Vagina (tissue), 2 donors: ENCODE measurements around the gene GLP2R. TPM values are rescaled to one million over a fixed set of nuclear protein-coding genes. Genes with fewer than 3 reads are reported as not detected.

Experiments used
- DNase-seq, 2 donors: peaks; one replicate each; pipeline ENCODE4 v3.0.0-alpha.2; 2017; ENCODE audit errors: extremely low spot score in 2 of 2
- H3K27ac ChIP-seq: fragments of 200-600 bp; sonication (generic); one replicate; pipeline ENCODE4 v1.5.1; 2019
- H3K27me3 ChIP-seq: fragments of 200-600 bp; sonication (generic); one replicate; pipeline ENCODE4 v1.5.1; 2019
- H3K36me3 ChIP-seq, 2 donors: fragments of 200-600 bp; sonication (generic); one replicate each; pipeline ENCODE4 v1.5.1; 2017 to 2019
- H3K4me1 ChIP-seq: fragments of 200-600 bp; sonication (generic); one replicate; pipeline ENCODE4 v1.5.1; 2019
- H3K4me3 ChIP-seq, 2 donors: fragments of 200-600 bp; sonication (generic); 1 replicate in 1 of 2; 2 replicates in 1 of 2; pipeline ENCODE4 v1.5.1; 2016 to 2019
- H3K9me3 ChIP-seq: fragments of 200-600 bp; sonication (generic); one replicate; pipeline ENCODE4 v1.5.1; 2019
- CTCF ChIP-seq, 3 experiments: fragments of 450-650 bp in 2 of 3; fragments of 200-600 bp in 1 of 3; sonication (generic) in 1 of 3; IDR thresholded peaks; one replicate each; pipeline ENCODE4 v1.5.1; 2017 to 2019; ENCODE audit warnings: antibody characterized with exemption in 3 of 3, mild to moderate bottlenecking in 2 of 3, moderate library complexity in 2 of 3
- POLR2A ChIP-seq, 2 donors: fragments of 450-650 bp; IDR thresholded peaks; one replicate each; pipeline ENCODE4 v1.6.1; 2017; ENCODE audit warnings: antibody characterized with exemption in 2 of 2, mild to moderate bottlenecking in 2 of 2, moderate library complexity in 2 of 2
- POLR2AphosphoS5 ChIP-seq, 2 donors: sonication (generic); formaldehyde crosslinking; IDR thresholded peaks; one replicate each; pipeline ENCODE4 v1.9.0; 2017; ENCODE audit warnings: antibody characterized with exemption in 2 of 2, mild to moderate bottlenecking in 2 of 2, low read depth in 1 of 2; ENCODE audit not compliant: insufficient read depth in 1 of 2
- intact Hi-C: fragments of 100-400 bp; cut with DNase I; formaldehyde crosslinking; loops from one replicate; pipeline ENCODE4 v1.15.1; 2023
- total RNA-seq: library from RNA; depleted of rRNA; stranded (reverse); fragments of >200 nt; gene quantifications from one replicate; pipeline ENCODE4 v1.2.3, GENCODE V29; 2016

Gene GLP2R
- total RNA-seq, 1 donor from 2014 or later = 2.9 TPM

DNA sequence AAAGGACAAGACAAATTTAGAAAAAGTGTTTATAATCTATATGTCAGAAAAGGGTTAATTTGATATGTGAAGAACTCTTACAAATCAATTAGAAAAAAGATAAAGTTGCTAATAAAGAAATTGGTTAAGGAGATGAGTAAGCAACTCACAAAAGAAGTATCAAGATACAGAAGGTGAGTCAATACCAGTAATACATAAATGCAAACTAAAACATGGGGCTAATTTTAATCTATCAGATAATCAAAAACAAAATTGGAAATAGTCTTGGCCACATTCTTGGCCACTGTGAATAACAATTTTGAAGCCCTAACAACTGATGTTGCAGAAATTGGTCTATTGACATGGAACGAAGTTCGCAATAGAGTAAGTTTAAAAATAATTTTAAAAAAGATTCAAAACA lies 41.2 kb upstream of the GLP2R start:
- Histone ChIP-seq H3K4me1 (no peaks in the 10 kb centered on the region), H3K27ac (no peak overlapping the region), H3K27me3 (no peaks in the 10 kb centered on the region), H3K4me3 (no peak overlapping the region), H3K36me3 (no peaks in the 10 kb centered on the region), H3K9me3 (no peaks in the 10 kb centered on the region)
- intact Hi-C loops = no loop called here
- no peak for TF ChIP-seq CTCF (IDR thresholded peaks at IDR 0.05)
- TF ChIP-seq POLR2A (IDR thresholded peaks at IDR 0.05) = no peak
- no peak for TF ChIP-seq POLR2AphosphoS5 (IDR thresholded peaks at IDR 0.05; ENCODE audit: insufficient read depth in 1 of 2, low read depth in 1 of 2)
- no peak for DNase-seq

GRCh38 chr17:9788601-9789000 lies 37.1 kb upstream of the GLP2R start:
- Histone ChIP-seq H3K36me3 (no peaks in the 10 kb centered on the region), H3K4me1 (no peaks in the 10 kb centered on the region), H3K4me3 (no peak overlapping the region), H3K9me3 (no peaks in the 10 kb centered on the region), H3K27ac (no peak overlapping the region), H3K27me3 (no peaks in the 10 kb centered on the region)
- DNase-seq = no peak
- intact Hi-C loops = no loop called here
- no peak for TF ChIP-seq POLR2A (IDR thresholded peaks at IDR 0.05)
- TF ChIP-seq CTCF (IDR thresholded peaks at IDR 0.05) = no peak
- TF ChIP-seq POLR2AphosphoS5 (IDR thresholded peaks at IDR 0.05; ENCODE audit: insufficient read depth in 1 of 2, low read depth in 1 of 2) = no peak

DNA sequence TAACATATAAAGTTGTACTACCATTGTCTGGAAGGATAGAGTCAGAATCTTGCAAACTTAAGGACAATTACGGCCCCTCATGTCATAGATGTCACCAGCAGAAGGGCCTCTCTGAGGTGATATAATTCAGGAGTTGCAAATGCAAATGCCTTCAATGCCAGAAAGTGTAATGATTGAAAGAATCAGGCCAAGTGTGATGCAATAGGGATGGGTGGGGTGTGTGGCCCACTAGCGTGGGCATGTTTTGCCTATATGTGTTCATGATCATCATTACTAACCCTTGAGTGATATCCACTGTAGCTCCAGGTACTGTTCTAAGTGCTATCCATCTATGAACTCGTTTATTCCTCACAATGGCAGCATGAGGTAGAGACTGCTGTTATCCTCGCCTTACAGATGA lies 35.4 kb upstream of the GLP2R start:
- H3K9me3 ChIP-seq = no peaks in the 10 kb centered on the region
- TF ChIP-seq POLR2A (IDR thresholded peaks at IDR 0.05) = no peak
- no peak for TF ChIP-seq CTCF (IDR thresholded peaks at IDR 0.05)
- TF ChIP-seq POLR2AphosphoS5 (IDR thresholded peaks at IDR 0.05; ENCODE audit: insufficient read depth in 1 of 2, low read depth in 1 of 2) = no peak
- no peaks in the 10 kb centered on the region for H3K36me3 ChIP-seq
- no peak overlapping the region for H3K27ac ChIP-seq
- no peak for DNase-seq
- H3K4me3 ChIP-seq = no peak overlapping the region
- intact Hi-C loops = no loop called here
- H3K27me3 ChIP-seq = no peaks in the 10 kb centered on the region
- H3K4me1 ChIP-seq = no peaks in the 10 kb centered on the region

DNA sequence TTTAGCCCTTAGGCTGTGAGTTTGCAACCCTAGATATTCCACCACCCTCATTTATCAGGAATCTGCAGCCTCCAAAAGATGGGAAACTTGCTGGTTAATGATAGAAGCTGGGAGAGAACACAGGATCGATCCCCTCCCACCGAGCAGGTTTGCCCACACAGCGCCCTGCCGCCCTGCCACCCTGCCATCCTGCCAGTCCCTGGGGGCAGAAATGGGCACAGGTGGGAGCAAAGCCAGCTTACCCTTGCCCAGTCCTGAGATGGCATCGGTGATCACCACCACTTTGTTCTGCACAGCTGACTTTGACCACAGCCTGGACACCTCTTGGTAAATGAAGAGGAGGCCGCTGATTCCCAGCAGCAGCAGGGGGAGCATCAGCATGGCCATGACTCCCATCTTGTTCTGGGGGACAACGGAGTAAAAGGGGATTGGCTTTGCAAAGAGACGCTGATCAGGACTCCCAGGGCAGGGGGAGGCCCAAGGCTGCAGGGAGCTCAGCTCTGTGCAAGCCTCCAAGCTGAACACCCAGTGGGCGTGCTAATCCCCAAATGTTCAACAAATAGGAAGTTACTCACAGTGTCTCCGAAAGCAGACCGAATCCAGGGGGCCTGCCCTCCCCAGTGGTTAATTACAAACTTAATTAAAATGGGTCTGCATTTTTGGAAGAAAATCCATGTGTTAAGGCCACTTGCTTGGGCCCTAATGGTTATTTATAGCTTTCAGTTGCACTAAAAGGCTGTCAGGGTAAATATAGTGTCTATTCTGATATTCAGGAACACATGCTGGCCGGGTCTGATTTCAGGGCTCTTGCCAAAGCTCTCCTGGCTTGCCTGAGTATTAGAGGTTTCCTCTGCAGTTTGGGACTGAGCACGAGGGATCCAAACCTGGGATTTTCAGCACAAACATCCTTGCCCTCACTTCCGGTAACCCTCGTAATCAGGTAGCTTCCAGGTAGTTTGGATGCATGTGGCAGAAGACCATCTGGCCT lies 34.5 kb upstream of the GLP2R start, which contains the start of gene DHRS7C:
Gene DHRS7C (minus strand): TSS at position 704 of the 988 bp plus-strand sequence. CDS start 308 bp downstream, at position 396.
- TF ChIP-seq POLR2A (IDR thresholded peaks at IDR 0.05) = no peak
- TF ChIP-seq POLR2AphosphoS5 (IDR thresholded peaks at IDR 0.05; ENCODE audit: insufficient read depth in 1 of 2, low read depth in 1 of 2) = no peak
- no peak for TF ChIP-seq CTCF (IDR thresholded peaks at IDR 0.05)
- intact Hi-C loops = no loop called here
- DNase-seq = no peak
- Histone ChIP-seq H3K36me3 (no peaks in the 10 kb centered on the region), H3K27me3 (no peaks in the 10 kb centered on the region), H3K27ac (no peak within 1 kb of the TSS), H3K9me3 (no peaks in the 10 kb centered on the region), H3K4me1 (no peaks in the 10 kb centered on the region), H3K4me3 (no peak within 1 kb of the TSS)
